ENCODE measurements around the gene MGMT. TPM values are rescaled to one million over a fixed set of nuclear protein-coding genes. Genes with fewer than 3 reads are reported as not detected.

MGMT gene
- total RNA-seq, 1 donor from 2014 or later = 13.9 TPM

DNA sequence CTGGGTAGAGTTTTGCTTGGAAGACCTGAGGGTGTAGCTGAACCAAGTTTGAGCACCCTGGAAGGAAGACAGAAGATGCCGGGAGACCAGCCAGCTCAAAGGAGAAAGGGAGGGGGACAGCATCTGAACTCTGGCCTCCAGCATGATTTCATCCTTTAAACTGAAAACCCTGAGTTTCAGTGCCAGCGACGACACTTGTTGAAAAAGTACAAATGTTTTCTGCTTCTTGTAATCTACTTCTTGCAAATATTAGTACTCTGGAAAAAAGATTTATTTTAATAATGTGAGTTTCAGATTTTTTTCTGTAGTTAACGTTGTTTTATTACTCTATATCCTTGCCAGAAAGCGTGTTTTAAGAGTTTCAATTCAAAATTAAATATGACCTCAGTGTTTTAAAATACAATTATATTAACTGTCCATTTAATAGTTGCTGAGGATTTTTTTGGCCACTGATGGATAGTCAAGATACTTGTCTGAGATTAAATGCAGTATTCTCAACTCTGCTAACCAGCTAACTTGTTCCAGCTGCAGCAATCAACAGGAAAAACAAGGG, 227.7 kb downstream of the MGMT start:
- TF ChIP-seq, protein P1, sequence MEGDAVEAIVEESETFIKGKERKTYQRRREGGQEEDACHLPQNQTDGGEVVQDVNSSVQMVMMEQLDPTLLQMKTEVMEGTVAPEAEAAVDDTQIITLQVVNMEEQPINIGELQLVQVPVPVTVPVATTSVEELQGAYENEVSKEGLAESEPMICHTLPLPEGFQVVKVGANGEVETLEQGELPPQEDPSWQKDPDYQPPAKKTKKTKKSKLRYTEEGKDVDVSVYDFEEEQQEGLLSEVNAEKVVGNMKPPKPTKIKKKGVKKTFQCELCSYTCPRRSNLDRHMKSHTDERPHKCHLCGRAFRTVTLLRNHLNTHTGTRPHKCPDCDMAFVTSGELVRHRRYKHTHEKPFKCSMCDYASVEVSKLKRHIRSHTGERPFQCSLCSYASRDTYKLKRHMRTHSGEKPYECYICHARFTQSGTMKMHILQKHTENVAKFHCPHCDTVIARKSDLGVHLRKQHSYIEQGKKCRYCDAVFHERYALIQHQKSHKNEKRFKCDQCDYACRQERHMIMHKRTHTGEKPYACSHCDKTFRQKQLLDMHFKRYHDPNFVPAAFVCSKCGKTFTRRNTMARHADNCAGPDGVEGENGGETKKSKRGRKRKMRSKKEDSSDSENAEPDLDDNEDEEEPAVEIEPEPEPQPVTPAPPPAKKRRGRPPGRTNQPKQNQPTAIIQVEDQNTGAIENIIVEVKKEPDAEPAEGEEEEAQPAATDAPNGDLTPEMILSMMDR (IDR thresholded peaks at IDR 0.05) = no peak
- Mint-ChIP-seq H3K9me3 (ENCODE audit: low read depth) (no peaks in the 10 kb centered on the region), H3K4me3 (ENCODE audit: unreplicated experiment) (no peak overlapping the region), H3K27ac (ENCODE audit: unreplicated experiment) (no peak overlapping the region), H3K27me3 (ENCODE audit: low read depth) (no peaks in the 10 kb centered on the region), H3K4me1 (ENCODE audit: low read depth) (peaks cover 10% of the 10 kb centered on the region), H3K36me3 (ENCODE audit: low read depth) (no peaks in the 10 kb centered on the region)
- no peak for DNase-seq (ENCODE audit: low spot score)

DNA sequence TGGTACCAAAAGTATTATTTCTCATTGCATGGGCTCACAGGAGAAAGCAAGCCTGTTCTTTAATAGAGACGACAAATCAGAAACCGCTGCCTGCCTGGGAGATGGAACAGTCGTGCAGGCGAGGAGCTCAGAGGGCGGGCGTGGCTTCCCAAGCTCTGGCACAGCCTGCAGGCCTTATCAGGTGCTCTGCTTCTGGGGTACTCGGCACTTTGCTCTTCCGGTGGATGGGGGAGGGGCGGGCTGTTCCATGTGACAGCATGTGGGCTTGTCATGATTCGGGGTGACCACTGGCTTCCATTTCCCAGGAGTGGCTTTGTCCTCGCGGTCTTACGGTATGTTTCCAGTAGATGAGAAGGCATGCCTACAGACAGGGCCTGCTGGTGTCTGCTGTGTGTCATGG, 228.6 kb downstream of the MGMT start:
- peaks cover 10% of the 10 kb centered on the region for H3K4me1 Mint-ChIP-seq (ENCODE audit: low read depth)
- no peak overlapping the region for H3K27ac Mint-ChIP-seq (ENCODE audit: unreplicated experiment)
- no peaks in the 10 kb centered on the region for H3K36me3 Mint-ChIP-seq (ENCODE audit: low read depth)
- TF ChIP-seq, protein P1 (IDR thresholded peaks at IDR 0.05) = no peak
- H3K9me3 Mint-ChIP-seq (ENCODE audit: low read depth) = no peaks in the 10 kb centered on the region
- H3K4me3 Mint-ChIP-seq (ENCODE audit: unreplicated experiment) = no peak overlapping the region
- H3K27me3 Mint-ChIP-seq (ENCODE audit: low read depth) = no peaks in the 10 kb centered on the region
- no peak for DNase-seq (ENCODE audit: low spot score)

DNA sequence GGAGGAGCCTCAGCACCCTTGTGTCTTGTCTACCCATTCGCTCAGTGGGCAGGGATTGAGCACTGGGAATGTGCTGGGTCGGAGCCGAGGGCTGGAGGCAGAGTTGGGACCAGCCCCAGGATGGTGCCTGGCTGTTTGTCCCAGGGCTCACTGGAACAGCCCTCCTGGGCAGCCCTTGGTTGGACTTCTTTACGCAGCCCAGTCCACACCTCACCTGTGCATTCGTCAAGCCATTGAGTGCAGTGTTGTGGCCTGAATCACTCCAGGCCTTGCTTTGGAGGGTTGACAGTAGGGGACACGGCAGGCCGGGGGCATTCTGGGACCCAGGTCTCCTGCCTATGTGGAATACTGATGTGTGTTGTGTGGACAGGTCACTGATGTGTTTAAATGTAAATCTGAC, 229.6 kb downstream of the MGMT start:
- Mint-ChIP-seq H3K9me3 (ENCODE audit: low read depth) (no peaks in the 10 kb centered on the region), H3K27me3 (ENCODE audit: low read depth) (no peaks in the 10 kb centered on the region), H3K36me3 (ENCODE audit: low read depth) (no peaks in the 10 kb centered on the region), H3K27ac (ENCODE audit: unreplicated experiment) (no peak overlapping the region), H3K4me1 (ENCODE audit: low read depth) (peaks cover 10% of the 10 kb centered on the region), H3K4me3 (ENCODE audit: unreplicated experiment) (no peak overlapping the region)
- TF ChIP-seq, protein P1 (IDR thresholded peaks at IDR 0.05) = no peak
- no peak for DNase-seq (ENCODE audit: low spot score)

DNA sequence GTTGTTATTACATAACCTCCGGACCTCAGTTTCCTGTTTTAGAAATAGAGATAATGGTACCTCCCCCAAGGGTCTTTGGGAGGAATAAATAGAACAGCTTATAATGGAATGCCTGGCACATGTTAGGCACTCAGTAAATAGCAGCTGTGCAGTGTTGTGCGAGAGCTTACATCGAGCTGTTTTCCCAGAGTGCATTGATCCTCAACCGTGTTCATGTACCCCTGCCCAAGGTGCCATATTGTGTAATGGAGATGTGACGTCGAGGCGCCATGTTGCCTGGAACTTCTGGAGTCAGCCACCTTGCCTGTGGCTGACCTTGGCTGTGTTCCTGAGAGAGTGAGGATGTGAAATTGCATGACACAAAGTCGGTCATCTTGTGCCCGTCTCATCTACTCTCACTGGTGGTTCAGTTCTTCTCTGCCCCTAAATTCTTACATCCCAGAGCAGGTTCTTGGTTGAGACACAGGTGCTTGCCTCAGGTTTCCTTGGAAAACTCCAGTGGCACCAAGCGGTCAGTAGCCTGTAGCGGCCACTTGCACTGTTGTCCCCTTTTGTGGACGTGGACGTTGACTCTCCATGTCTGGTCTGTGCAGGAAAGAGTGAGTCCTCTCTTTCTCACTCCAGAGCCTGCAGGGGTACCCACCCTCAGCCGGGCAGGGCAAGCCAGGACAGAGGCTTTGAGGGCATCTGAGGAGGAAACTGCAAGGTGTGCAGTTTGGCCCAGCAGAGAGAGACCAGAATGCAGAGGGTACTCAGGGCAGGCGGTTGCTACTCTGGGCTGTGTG, 230.6 kb downstream of the MGMT start:
- H3K4me1 Mint-ChIP-seq (ENCODE audit: low read depth) = peaks cover 10% of the 10 kb centered on the region
- no peak for DNase-seq (ENCODE audit: low spot score)
- TF ChIP-seq, protein P1 (IDR thresholded peaks at IDR 0.05) = no peak
- no peaks in the 10 kb centered on the region for H3K27me3 Mint-ChIP-seq (ENCODE audit: low read depth)
- no peak overlapping the region for H3K27ac Mint-ChIP-seq (ENCODE audit: unreplicated experiment)
- no peak overlapping the region for H3K4me3 Mint-ChIP-seq (ENCODE audit: unreplicated experiment)
- H3K9me3 Mint-ChIP-seq (ENCODE audit: low read depth) = no peaks in the 10 kb centered on the region
- no peaks in the 10 kb centered on the region for H3K36me3 Mint-ChIP-seq (ENCODE audit: low read depth)

DNA sequence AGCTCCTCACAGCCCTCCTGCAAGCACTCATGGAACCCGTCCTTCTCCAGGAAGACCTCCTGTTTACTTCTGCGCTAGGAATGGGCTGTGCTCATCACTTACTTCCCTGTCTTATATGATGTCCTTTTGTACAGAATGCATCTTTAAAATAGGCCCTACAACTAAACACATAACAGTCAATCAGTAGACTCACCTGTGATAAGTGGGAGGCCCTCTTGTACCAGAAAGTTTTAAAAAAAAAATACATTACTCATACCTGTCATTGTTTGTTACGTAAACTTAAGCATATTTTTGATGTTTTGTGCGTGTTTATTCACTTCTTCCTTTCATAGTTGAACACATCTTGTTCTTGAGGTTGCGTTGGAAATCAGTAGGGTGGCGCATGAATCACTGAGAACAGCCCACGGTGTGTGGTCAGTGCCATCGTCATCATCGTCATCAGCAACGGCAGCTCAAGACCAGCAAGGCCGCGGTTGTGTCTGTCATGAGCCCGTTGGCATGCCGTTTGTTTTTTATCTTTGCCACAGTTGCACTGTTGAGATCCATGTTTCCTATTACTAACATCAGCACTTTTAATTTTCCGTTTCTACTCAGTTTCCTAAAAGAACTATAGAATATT, 232.8 kb downstream of the MGMT start:
- DNase-seq (ENCODE audit: low spot score) = no peak
- peaks cover 2% of the 10 kb centered on the region for H3K27me3 Mint-ChIP-seq (ENCODE audit: low read depth)
- no peaks in the 10 kb centered on the region for H3K9me3 Mint-ChIP-seq (ENCODE audit: low read depth)
- TF ChIP-seq, protein P1 (IDR thresholded peaks at IDR 0.05) = no peak
- no peak overlapping the region for H3K4me3 Mint-ChIP-seq (ENCODE audit: unreplicated experiment)
- no peak overlapping the region for H3K27ac Mint-ChIP-seq (ENCODE audit: unreplicated experiment)
- peaks cover under 1% of the 10 kb centered on the region for H3K36me3 Mint-ChIP-seq (ENCODE audit: low read depth)
- H3K4me1 Mint-ChIP-seq (ENCODE audit: low read depth) = peaks cover 2% of the 10 kb centered on the region

All from chondrocyte (in vitro differentiated cells).